Measurements from ENCODE around the gene GRN. TPM values are rescaled to one million over a fixed set of nuclear protein-coding genes. Genes with fewer than 3 reads are reported as not detected.

GRN gene
- total RNA-seq, 1 experiment from 2014 or later, result 127 TPM

DNA sequence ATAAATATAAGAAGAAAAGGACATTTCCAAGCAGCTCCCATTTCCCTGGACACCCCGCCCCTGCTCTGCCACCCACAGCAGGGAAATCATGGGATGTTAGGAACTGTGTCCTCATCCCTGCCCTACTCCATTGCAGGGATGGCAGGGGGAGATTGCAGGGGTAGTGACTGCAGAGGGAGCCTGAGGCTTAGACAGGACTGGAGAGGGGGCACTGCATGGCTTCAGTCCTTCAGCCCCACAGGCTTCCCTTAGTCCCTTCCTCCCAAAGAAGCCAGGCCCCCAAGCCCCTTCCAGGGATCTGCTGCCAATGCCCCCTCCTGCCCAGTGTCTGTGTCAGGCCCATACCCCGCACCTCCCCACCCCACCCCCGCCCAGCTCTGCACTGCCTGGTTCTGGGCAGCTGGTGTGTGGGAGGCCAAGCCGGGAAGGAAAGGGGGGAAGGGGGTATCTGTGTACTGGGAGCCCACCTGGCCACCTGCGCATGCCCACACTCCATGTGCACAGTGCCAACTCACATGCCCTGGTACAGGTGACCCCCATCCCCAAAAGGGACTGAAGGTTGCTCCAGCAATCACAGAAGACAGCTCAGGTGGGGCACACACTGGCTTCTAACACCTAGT lies 33.4 kb upstream of the GRN start:
- H3K9ac ChIP-seq (ENCODE audit: extremely low read depth, insufficient read length, low read length), result no peak overlapping the region
- no peak overlapping the region for H4K91ac ChIP-seq (ENCODE audit: insufficient read length, low read depth, low read length)
- no peak for TF ChIP-seq CTCF (conservative IDR thresholded peaks at IDR 0.05)
- H3K27me3 ChIP-seq (ENCODE audit: insufficient read depth, low read length), result peaks cover 8% of the 10 kb centered on the region; the same call in 1 of the 2 replicates
- no peaks in the 10 kb centered on the region for H3K9me3 ChIP-seq (ENCODE audit: control insufficient read depth, low read depth, low read length)
- Mint-ChIP-seq H3K36me3 (ENCODE audit: insufficient read depth in 1 of 3, low read depth in 3 of 3) (no peaks in the 10 kb centered on the region), H3K27me3 (ENCODE audit: low read depth) (peaks cover 42% of the 10 kb centered on the region), H3K4me1 (peaks cover 43 to 57% of the 10 kb centered on the region in 2 experiments), H3K27ac (no peak overlapping the region; a peak in 1 of 7 replicates), H3K4me3 (no peak overlapping the region), H3K9me3 (no peaks in the 10 kb centered on the region)
- H2AFZ ChIP-seq (ENCODE audit: low read length), result no peak overlapping the region
- no peak overlapping the region for H3K18ac ChIP-seq (ENCODE audit: insufficient read length, low read depth, low read length)
- peaks cover 27% of the 10 kb centered on the region for H3K23me2 ChIP-seq (ENCODE audit: insufficient read length, low read depth, low read length, poor library complexity, severe bottlenecking)
- H3K14ac ChIP-seq (ENCODE audit: insufficient read depth, low read length), result no peak overlapping the region
- WGBS (ENCODE audit: extremely low coverage, insufficient read length, low lambda C conversion rate), result no CpG with 5 or more reads among the region's 5 CpGs
- DNase-seq, result no peak
- no peak overlapping the region for H2BK5ac ChIP-seq (ENCODE audit: insufficient read length, low read length)
- H3K79me1 ChIP-seq (ENCODE audit: insufficient read depth, low read depth, low read length, poor library complexity, severe bottlenecking), result no peaks in the 10 kb centered on the region
- H4K8ac ChIP-seq (replicated peaks; ENCODE audit: insufficient read length, low read depth, low read length), result no peak overlapping the region
- peaks cover 2% of the 10 kb centered on the region for H4K20me1 ChIP-seq (ENCODE audit: control insufficient read depth, insufficient read depth, insufficient read length)
- H2BK120ac ChIP-seq (ENCODE audit: low read depth, low read length, poor library complexity, severe bottlenecking), result no peak overlapping the region
- H3K4me2 ChIP-seq (ENCODE audit: insufficient read depth, insufficient read length, low read length), result no peak overlapping the region
- no peak overlapping the region for H3T11ph ChIP-seq (ENCODE audit: low read length)
- no peaks in the 10 kb centered on the region for H3K79me2 ChIP-seq (ENCODE audit: insufficient read depth, low read length)
- H4K5ac ChIP-seq (ENCODE audit: insufficient read length, low read depth, low read length), result no peak overlapping the region
- peaks cover 7% of the 10 kb centered on the region; the same call in 1 of the 2 replicates for H3K4me1 ChIP-seq (ENCODE audit: insufficient read depth, low read length)
- no peak overlapping the region for H2BK15ac ChIP-seq (ENCODE audit: low read depth, low read length)
- H3K23ac ChIP-seq (ENCODE audit: insufficient read length, low read depth, low read length), result no peak overlapping the region
- H3K4ac ChIP-seq (ENCODE audit: low read depth, low read length), result no peak overlapping the region
- no peak overlapping the region for H2BK20ac ChIP-seq (ENCODE audit: low read depth, low read length, poor library complexity, severe bottlenecking)
- H3K56ac ChIP-seq (ENCODE audit: insufficient read length, low read depth, low read length), result no peak overlapping the region
- H2AK5ac ChIP-seq (ENCODE audit: insufficient read length, low read length), result no peak overlapping the region
- H3K27ac ChIP-seq (ENCODE audit: insufficient read length, low read depth, low read length), result no peak overlapping the region
- no peak overlapping the region for H2BK12ac ChIP-seq (ENCODE audit: insufficient read length, low read depth, low read length)

Data from H9 (cell line).